Keratinocyte (primary cell): Measurements from ENCODE around the gene ATF4. TPM values are rescaled to one million over a fixed set of nuclear protein-coding genes. Genes with fewer than 3 reads are reported as not detected.

Source experiments
- DNase-seq: peaks from one replicate; pipeline ENCODE4 v3.0.0-alpha.2; 2011; ENCODE audit warnings: low read depth, missing footprints, low spot score
- FAIRE-seq: peaks from 2 replicates; lab custom pipeline; 2011; peaks lifted over from hg19 to GRCh38; lab: Jason Lieb, UNC
- H2AFZ ChIP-seq: 2 replicates; pipeline ENCODE4 v1.6.0; 2012; ENCODE audit warnings: low read length, control low read depth, inconsistent platforms; ENCODE audit not compliant: control insufficient read depth
- H3K27ac ChIP-seq: 2 replicates; pipeline ENCODE4 v1.5.1; 2011; ENCODE audit warnings: low read length; ENCODE audit not compliant: control insufficient read depth, insufficient read depth
- H3K27me3 ChIP-seq: 3 replicates; pipeline ENCODE4 v1.6.0; 2011; ENCODE audit warnings: low read length; ENCODE audit not compliant: control insufficient read depth, insufficient read depth; ENCODE audit errors: extremely low read depth
- H3K36me3 ChIP-seq, 2 experiments: 2 replicates in 1 of 2; 3 replicates in 1 of 2; pipeline ENCODE4 v1.5.1; 2011; ENCODE audit warnings: low read length in 2 of 2, mild to moderate bottlenecking in 1 of 2; ENCODE audit not compliant: control insufficient read depth in 2 of 2, insufficient read depth in 2 of 2; ENCODE audit errors: extremely low read depth in 1 of 2
- H3K4me1 ChIP-seq: 3 replicates; pipeline ENCODE4 v1.5.1; 2011; ENCODE audit warnings: low read length; ENCODE audit not compliant: control insufficient read depth, insufficient read depth; ENCODE audit errors: extremely low read depth
- H3K4me2 ChIP-seq: 3 replicates; pipeline ENCODE4 v1.6.0; 2011; ENCODE audit warnings: low read depth, low read length; ENCODE audit not compliant: control insufficient read depth, insufficient read depth; ENCODE audit errors: extremely low read depth
- H3K4me3 ChIP-seq, 3 experiments: fragments of 200-600 bp in 1 of 3; sonication (generic) in 1 of 3; 2 replicates in 2 of 3; 3 replicates in 1 of 3; pipeline ENCODE4 v1.5.1; 2011 to 2016; ENCODE audit warnings: low read length in 3 of 3, mild to moderate bottlenecking in 3 of 3, control low read depth in 2 of 3, inconsistent platforms in 1 of 3, low read depth in 1 of 3, mixed read lengths in 1 of 3, mixed run types in 1 of 3, moderate library complexity in 1 of 3; ENCODE audit not compliant: control insufficient read depth in 2 of 3, insufficient read depth in 2 of 3; ENCODE audit errors: extremely low read depth in 1 of 3
- H3K79me2 ChIP-seq: 2 replicates; pipeline ENCODE4 v1.6.0; 2012; ENCODE audit warnings: low read length; ENCODE audit not compliant: control insufficient read depth, insufficient read depth
- H3K9ac ChIP-seq: 3 replicates; pipeline ENCODE4 v1.6.0; 2011; ENCODE audit warnings: low read length; ENCODE audit not compliant: control insufficient read depth, insufficient read depth; ENCODE audit errors: extremely low read depth
- H3K9me1 ChIP-seq: 3 replicates; pipeline ENCODE4 v1.6.0; 2011; ENCODE audit warnings: low read length; ENCODE audit not compliant: control insufficient read depth, insufficient read depth; ENCODE audit errors: extremely low read depth
- H3K9me3 ChIP-seq: 2 replicates; pipeline ENCODE4 v1.5.1; 2012; ENCODE audit warnings: low read depth, low read length; ENCODE audit not compliant: control insufficient read depth
- H4K20me1 ChIP-seq: 3 replicates; pipeline ENCODE4 v1.6.0; 2011; ENCODE audit warnings: low read length; ENCODE audit not compliant: control insufficient read depth, insufficient read depth; ENCODE audit errors: extremely low read depth
- CTCF ChIP-seq, 3 experiments: IDR thresholded peaks in 1 of 3; conservative IDR thresholded peaks in 1 of 3; optimal IDR thresholded peaks in 1 of 3; 2 replicates in 2 of 3; 3 replicates in 1 of 3; pipeline versions ENCODE3 to v1.5.1; 2011; ENCODE audit warnings: low read length in 3 of 3, mild to moderate bottlenecking in 3 of 3, moderate library complexity in 2 of 3, control low read depth in 1 of 3, inconsistent platforms in 1 of 3; ENCODE audit not compliant: insufficient read depth in 2 of 3; ENCODE audit errors: extremely low read depth in 1 of 3
- EZH2 ChIP-seq: IDR thresholded peaks from one replicate; pipeline ENCODE4 v1.6.1; 2012; ENCODE audit warnings: inconsistent platforms, mild to moderate bottlenecking, low read length, moderate library complexity
- dilution Hi-C: fragments of 300-500 bp; cut with MboI; formaldehyde crosslinking; loops from one replicate; pipeline ENCODE4 v1.7.0; 2020; ENCODE audit warnings: low sequenced_read_pairs; ENCODE audit not compliant: extremely low pct_ligation_motif_present
- polyA plus RNA-seq, 5 experiments: library from polyadenylated mRNA; depleted of rRNA in 3 of 5; stranded (reverse) in 3 of 5; stranded (forward) in 1 of 5; unstranded in 1 of 5; fragments of >200 nt; gene quantifications; 1 replicate in 1 of 5; 2 replicates in 3 of 5; 3 replicates in 1 of 5; pipeline versions ENCODE4 v1.2.1 to v1.2.3, GENCODE V29; 2011 to 2012; ENCODE audit warnings: missing spikeins in 2 of 5, low read depth in 1 of 5, low replicate concordance in 1 of 5

The ATF4 gene
- polyA plus RNA-seq, 1 donor (not counting 4 experiments of a cell fraction or from before 2014, with no cell fraction given): 629 TPM

- H3K27me3 ChIP-seq: peaks cover 46% of the 10 kb centered on the region
These were observed 33.1 kb downstream of the ATF4 start for GRCh38 chr22:39553429-39553828.

DNA sequence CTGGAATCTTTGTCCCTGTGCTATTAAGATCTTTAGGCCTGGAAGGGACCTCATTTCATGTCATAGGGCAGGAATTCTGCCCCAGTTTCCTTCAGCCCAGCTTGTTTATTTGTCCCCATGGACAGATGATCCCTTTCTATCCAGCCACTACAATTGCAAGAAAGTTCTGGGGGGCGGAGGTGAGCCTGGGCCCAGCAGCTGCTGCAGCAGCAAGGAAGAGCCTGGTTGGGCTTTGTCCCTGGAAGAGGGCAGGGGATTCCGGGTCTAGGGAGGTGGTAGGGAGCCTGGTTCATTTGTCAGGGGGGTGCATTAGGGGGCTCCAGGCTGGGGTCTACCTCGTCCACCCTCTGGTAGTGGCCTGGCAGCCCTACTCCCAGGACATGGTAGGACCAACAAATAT, 33.8 kb downstream of the ATF4 start:
- no peaks in the 10 kb centered on the region for H3K9me3 ChIP-seq
- no peak for FAIRE-seq
- no peak overlapping the region for H3K9ac ChIP-seq
- H3K36me3 ChIP-seq: no peaks in the 10 kb centered on the region
- no peak for DNase-seq
- H4K20me1 ChIP-seq: no peaks in the 10 kb centered on the region
- no peaks in the 10 kb centered on the region for H3K9me1 ChIP-seq
- H3K4me2 ChIP-seq: no peak overlapping the region
- H3K79me2 ChIP-seq: no peaks in the 10 kb centered on the region
- TF ChIP-seq CTCF (optimal IDR thresholded peaks at IDR 0.05 in 1 of 3, IDR thresholded peaks at IDR 0.05 in 1 of 3, conservative IDR thresholded peaks at IDR 0.05 in 1 of 3; ENCODE audit: extremely low read depth in 1 of 3, insufficient read depth in 2 of 3, low read length in 3 of 3): no peak
- no peak for TF ChIP-seq EZH2
- H2AFZ ChIP-seq: no peak overlapping the region
- H3K27ac ChIP-seq: no peak overlapping the region
- dilution Hi-C loops: no loop called here
- H3K4me3 ChIP-seq: no peak overlapping the region
- no peaks in the 10 kb centered on the region for H3K4me1 ChIP-seq
- H3K27me3 ChIP-seq: peaks cover 54% of the 10 kb centered on the region

More at GRCh38 chr22:39553429-39553828, 33.1 kb downstream of the ATF4 start:
- DNase-seq (no peak), FAIRE-seq (no peak)
- no peak overlapping the region for H2AFZ ChIP-seq
- no peak overlapping the region for H3K27ac ChIP-seq
- no peaks in the 10 kb centered on the region for H3K36me3 ChIP-seq
- dilution Hi-C loops: no loop called here
- no peaks in the 10 kb centered on the region for H3K79me2 ChIP-seq
- H3K4me3 ChIP-seq: no peak overlapping the region
- no peaks in the 10 kb centered on the region for H3K9me1 ChIP-seq
- no peaks in the 10 kb centered on the region for H3K4me1 ChIP-seq
- no peak overlapping the region for H3K9ac ChIP-seq
- TF ChIP-seq CTCF (optimal IDR thresholded peaks at IDR 0.05 in 1 of 3, IDR thresholded peaks at IDR 0.05 in 1 of 3, conservative IDR thresholded peaks at IDR 0.05 in 1 of 3; ENCODE audit: extremely low read depth in 1 of 3, insufficient read depth in 2 of 3, low read length in 3 of 3): no peak
- TF ChIP-seq EZH2: no peak
- no peaks in the 10 kb centered on the region for H4K20me1 ChIP-seq
- H3K4me2 ChIP-seq: no peak overlapping the region
- H3K9me3 ChIP-seq: no peaks in the 10 kb centered on the region
